ENCODE measurements around the gene PCDHA6. TPM values are rescaled to one million over a fixed set of nuclear protein-coding genes. Genes with fewer than 3 reads are reported as not detected.

PCDHA6 gene
- total and polyA plus RNA-seq, 2 of the 8 experiments (the other 6 are each of a cell fraction or from before 2014, with no cell fraction given) = 0.71 to 7.1 TPM

DNA sequence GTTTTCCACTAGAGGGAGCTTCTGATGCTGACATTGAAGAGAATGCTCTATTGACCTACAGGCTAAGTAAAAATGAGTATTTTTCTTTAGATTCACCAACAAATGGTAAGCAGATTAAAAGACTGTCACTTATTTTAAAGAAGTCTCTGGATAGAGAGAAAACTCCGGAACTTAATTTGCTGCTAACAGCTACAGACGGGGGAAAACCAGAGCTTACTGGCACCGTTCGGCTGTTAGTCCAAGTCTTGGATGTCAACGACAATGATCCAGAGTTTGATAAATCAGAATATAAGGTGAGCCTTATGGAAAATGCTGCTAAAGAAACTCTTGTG, 41.8 kb downstream of the PCDHA6 start:
- H3K23me2 ChIP-seq (ENCODE audit: low read depth, low read length) = no peaks in the 10 kb centered on the region
- H3K79me2 ChIP-seq (ENCODE audit: control insufficient read depth in 1 of 2, insufficient read depth in 2 of 2, low read length in 2 of 2) = peaks cover 0 to 19% of the 10 kb centered on the region in 2 experiments; a peak in 2 of 4 replicates
- no peaks in the 10 kb centered on the region for H3K79me1 ChIP-seq (ENCODE audit: low read depth, low read length)
- H3K4me2 ChIP-seq (ENCODE audit: insufficient read depth in 1 of 2, low read depth in 2 of 2, low read length in 2 of 2) = peak overlapping the region; percentile 37 to 47; a peak in 3 of 4 replicates
- peaks cover 0 to 13% of the 10 kb centered on the region in 2 experiments; a peak in 1 of 4 replicates for H3K9me3 ChIP-seq (ENCODE audit: insufficient read depth in 2 of 2, low read depth in 1 of 2, low read length in 1 of 2)
- H3K9ac ChIP-seq (replicated peaks in 1 of 4; ENCODE audit: extremely low read depth in 1 of 4, low read depth in 3 of 4, low read length in 3 of 4) = no peak overlapping the region
- H2BK15ac ChIP-seq (ENCODE audit: low read length) = no peak overlapping the region
- H3K36me3 ChIP-seq (ENCODE audit: control insufficient read depth in 2 of 4, insufficient read depth in 4 of 4, low read length in 3 of 4) = peaks cover 0 to 15% (median 0%) of the 10 kb centered on the region in 4 experiments; a peak in 3 of 8 replicates
- no peak overlapping the region for H2AFZ ChIP-seq (ENCODE audit: low read length)
- peak overlapping the region; percentile 54 to 66 (median 58); a peak in 6 of 8 replicates for H3K4me3 ChIP-seq (ENCODE audit: extremely low read depth in 1 of 4, insufficient read depth in 2 of 4, low read depth in 3 of 4, low read length in 4 of 4)
- CTCF ChIA-PET (ENCODE audit: partially characterized antibody) = interaction anchor here (0.6 to 9.3 kb wide), 50 partner anchors 8 to 286 kb away, joined by 3 to 141 read pairs (median 5); partner anchors contain the start of genes PCDHA1, PCDHA10, PCDHA13 and PCDHA4
- H2BK120ac ChIP-seq (replicated peaks; ENCODE audit: low read depth, low read length) = no peak overlapping the region
- no peak overlapping the region for H2BK5ac ChIP-seq (ENCODE audit: low read depth, low read length)
- H3K56ac ChIP-seq (replicated peaks; ENCODE audit: insufficient read length, low read depth, low read length) = no peak overlapping the region
- no peak overlapping the region for H3K14ac ChIP-seq (ENCODE audit: insufficient read length)
- no peak overlapping the region for H2BK20ac ChIP-seq (ENCODE audit: low read length)
- H2BK12ac ChIP-seq (ENCODE audit: low read depth, low read length) = no peak overlapping the region
- no peak overlapping the region for H4K91ac ChIP-seq (replicated peaks; ENCODE audit: insufficient read length, low read length)
- POLR2A ChIA-PET (ENCODE audit: partially characterized antibody) = interaction anchor here (0.6 to 2.4 kb wide), 13 partner anchors 9 to 225 kb away, joined by 3 to 14 read pairs (median 6); partner anchors contain the start of genes PCDHA10, PCDHA6, PCDHB1 and PCDHB2
- H4K20me1 ChIP-seq (replicated peaks in 1 of 2; ENCODE audit: control insufficient read depth in 1 of 2, insufficient read depth in 2 of 2, low read length in 2 of 2) = no peaks in the 10 kb centered on the region
- WGBS, 2 experiments (ENCODE audit: extremely low coverage in 1 of 2, insufficient coverage in 1 of 2, insufficient read length in 1 of 2, insufficient replicate concordance in 2 of 2, low coverage in 1 of 2, low lambda C conversion rate in 2 of 2, missing lambda C conversion rate in 1 of 2) = 88% methylated on average over 5 of the region's 5 CpGs; no CpG with 5 or more reads in 1 of the 2 experiments
- no peak overlapping the region for H3K18ac ChIP-seq (ENCODE audit: extremely low read depth, low read length)
- no peaks in the 10 kb centered on the region; a peak in 2 of 7 replicates for H3K4me1 ChIP-seq (replicated peaks in 1 of 4; ENCODE audit: control insufficient read depth in 3 of 4, insufficient read depth in 4 of 4, low read length in 3 of 4)
- no peak overlapping the region for H3K4ac ChIP-seq (replicated peaks; ENCODE audit: insufficient read length, low read depth, low read length)
- no peak overlapping the region for H4K8ac ChIP-seq (ENCODE audit: extremely low read depth, insufficient read depth, low read length)
- H3K27me3 ChIP-seq (replicated peaks in 1 of 4; ENCODE audit: control insufficient read depth in 3 of 4, extremely low read depth in 1 of 4, insufficient read depth in 3 of 4, low read length in 3 of 4) = no peaks in the 10 kb centered on the region
- H4K5ac ChIP-seq (ENCODE audit: insufficient read length, low read depth, low read length) = no peak overlapping the region
- FAIRE-seq (no peak), DNase-seq (ENCODE audit: low read depth in 1 of 2, low spot score in 2 of 2) (no peak)
- H2AK5ac ChIP-seq (ENCODE audit: low read depth, low read length) = no peak overlapping the region
- H3K27ac ChIP-seq (ENCODE audit: low read depth, low read length) = no peak overlapping the region
- no peak overlapping the region for H3K23ac ChIP-seq (ENCODE audit: insufficient read length)
- TF ChIP-seq TBP (IDR thresholded peaks at IDR 0.05; ENCODE audit: low read depth, low read length) (no peak), SP1 (IDR thresholded peaks at IDR 0.05; ENCODE audit: low read depth, low read length) (no peak), CREB1 (IDR thresholded peaks at IDR 0.05) (no peak; the same call in 1 of the 2 replicates), POLR2A (IDR thresholded peaks at IDR 0.05; ENCODE audit: control extremely low read depth in 1 of 2, low read depth in 2 of 2, low read length in 2 of 2) (no peak), SP4 (IDR thresholded peaks at IDR 0.05; ENCODE audit: low read length) (no peak), TAF1 (IDR thresholded peaks at IDR 0.05; ENCODE audit: low read depth, low read length) (no peak), NRF1 (IDR thresholded peaks at IDR 0.05; ENCODE audit: low read depth, low read length) (no peak), SRF (IDR thresholded peaks at IDR 0.05; ENCODE audit: low read depth, low read length) (no peak), EP300 (IDR thresholded peaks at IDR 0.05; ENCODE audit: borderline replicate concordance in 1 of 2, low read depth in 2 of 2, low read length in 2 of 2) (no peak), YY1 (IDR thresholded peaks at IDR 0.05; ENCODE audit: low read depth, low read length) (no peak), JUN (IDR thresholded peaks at IDR 0.05; ENCODE audit: low read depth, low read length) (no peak), RAD21 (IDR thresholded peaks at IDR 0.05 in 1 of 2, conservative IDR thresholded peaks at IDR 0.05 in 1 of 2; ENCODE audit: low read depth in 2 of 2, low read length in 2 of 2) (0 out of 4 replicates have a peak, but pooled peaks of 1 of the 2 experiments have one; percentile 38)
- TF ChIP-seq, protein P1, sequence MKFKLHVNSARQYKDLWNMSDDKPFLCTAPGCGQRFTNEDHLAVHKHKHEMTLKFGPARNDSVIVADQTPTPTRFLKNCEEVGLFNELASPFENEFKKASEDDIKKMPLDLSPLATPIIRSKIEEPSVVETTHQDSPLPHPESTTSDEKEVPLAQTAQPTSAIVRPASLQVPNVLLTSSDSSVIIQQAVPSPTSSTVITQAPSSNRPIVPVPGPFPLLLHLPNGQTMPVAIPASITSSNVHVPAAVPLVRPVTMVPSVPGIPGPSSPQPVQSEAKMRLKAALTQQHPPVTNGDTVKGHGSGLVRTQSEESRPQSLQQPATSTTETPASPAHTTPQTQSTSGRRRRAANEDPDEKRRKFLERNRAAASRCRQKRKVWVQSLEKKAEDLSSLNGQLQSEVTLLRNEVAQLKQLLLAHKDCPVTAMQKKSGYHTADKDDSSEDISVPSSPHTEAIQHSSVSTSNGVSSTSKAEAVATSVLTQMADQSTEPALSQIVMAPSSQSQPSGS (IDR thresholded peaks at IDR 0.05; ENCODE audit: low read length) = no peak
